ENCODE data around the gene NCR2.

- TF ChIP-seq POLR2AphosphoS5 (IDR thresholded peaks at IDR 0.05; ENCODE audit: borderline replicate concordance, low read depth, low read length) (no peak), EZH2 (IDR thresholded peaks at IDR 0.05) (no peak)
Measured at GRCh38 chr6:41289815-41290214, 45.6 kb upstream of the NCR2 start.

All from SK-N-MC (cell line).